ENCODE measurements around the gene NPEPPS.

The NPEPPS gene

GRCh38 chr17:47670064-47670463 lies 139.2 kb downstream of the NPEPPS start:
- DNase-seq, result no peak

Data from DMS153 (cell line).